GM12878 (cell line): Measurements from ENCODE around the gene SHB. TPM values are rescaled to one million over a fixed set of nuclear protein-coding genes. Genes with fewer than 3 reads are reported as not detected.

Experiments used
- ATAC-seq: fragments of 200-7000 bp; cut with Tn5 transposase; 3 replicates; pipeline ENCODE4 v1.9.1; 2020; ENCODE audit warnings: mild to moderate bottlenecking, moderate library complexity
- BruUV-seq: library from RNA; stranded (reverse); fragments of 400-500 nt; replicated peaks from 2 replicates; lab custom pipeline; 2021; lab: Mats Ljungman, UMichigan
- CTCF ChIA-PET: fragments of 300-600 bp; sonication (Branson Sonifier 250); formaldehyde crosslinking; extraction: SDS; loops from one replicate; lab custom pipeline; 2021; ENCODE audit warnings: inconsistent platforms; lab: Yijun Ruan, JAX
- POLR2A ChIA-PET: fragments of 350-600 bp; formaldehyde crosslinking; extraction: SDS; loops from one replicate; lab custom pipeline; 2021; ENCODE audit warnings: inconsistent platforms; lab: Charles Lee
- RAD21 ChIA-PET: fragments of 300-600 bp; sonication (Branson Sonifier 250); formaldehyde crosslinking; loops from one replicate; lab custom pipeline; 2023; ENCODE audit warnings: antibody characterized with exemption; ENCODE audit not compliant: unreplicated experiment; lab: Charles Lee
- SMC1A ChIA-PET: fragments of 300-600 bp; sonication (Branson Sonifier 250); formaldehyde crosslinking; loops from one replicate; lab custom pipeline; 2023; ENCODE audit not compliant: unreplicated experiment, uncharacterized antibody; lab: Charles Lee
- DNase-seq: peaks from one replicate; pipeline ENCODE4 v3.0.0-alpha.2; 2011; ENCODE audit warnings: low read depth, low spot score
- FAIRE-seq: peaks from 3 replicates; lab custom pipeline; 2011; peaks lifted over from hg19 to GRCh38; lab: Jason Lieb, UNC
- H2AFZ ChIP-seq: 2 replicates; pipeline ENCODE4 v1.6.0; 2011; ENCODE audit warnings: low read depth, low read length, control low read depth; ENCODE audit not compliant: control insufficient read depth
- H3K27ac ChIP-seq: 2 replicates; pipeline ENCODE4 v1.5.1; 2011; ENCODE audit warnings: control low read depth; ENCODE audit not compliant: control insufficient read depth, insufficient read depth
- H3K27me3 ChIP-seq, 2 experiments: replicated peaks in 1 of 2; 2 replicates each; pipeline versions ENCODE4 v1.6.0 to v1.6.1; 2011; ENCODE audit warnings: low read length in 1 of 2; ENCODE audit not compliant: control insufficient read depth in 2 of 2, insufficient read depth in 2 of 2
- H3K36me3 ChIP-seq, 2 experiments: 2 replicates each; pipeline ENCODE4 v1.5.1; 2011; ENCODE audit warnings: low read length in 1 of 2; ENCODE audit not compliant: control insufficient read depth in 2 of 2, insufficient read depth in 2 of 2
- H3K4me1 ChIP-seq: 2 replicates; pipeline ENCODE4 v1.6.1; 2011; ENCODE audit warnings: mild to moderate bottlenecking, low read length, moderate library complexity, mixed read lengths; ENCODE audit not compliant: control insufficient read depth, insufficient read depth
- H3K4me2 ChIP-seq: 2 replicates; pipeline ENCODE4 v1.6.0; 2011; ENCODE audit warnings: control low read depth; ENCODE audit not compliant: control insufficient read depth, insufficient read depth
- H3K4me3 ChIP-seq: fragments of 200-600 bp; sonication (generic); 2 replicates; pipeline ENCODE4 v1.5.1; 2016
- H3K79me2 ChIP-seq: 2 replicates; pipeline ENCODE4 v1.6.0; 2011; ENCODE audit warnings: low read length; ENCODE audit not compliant: control insufficient read depth, insufficient read depth
- H3K9ac ChIP-seq: 2 replicates; pipeline ENCODE4 v1.8.0; 2011; ENCODE audit warnings: low read length, control low read depth, mixed read lengths; ENCODE audit not compliant: control insufficient read depth, insufficient read depth
- H3K9me3 ChIP-seq: replicated peaks from 3 replicates; pipeline ENCODE4 v1.5.1; 2011; ENCODE audit warnings: mild to moderate bottlenecking, low read length; ENCODE audit not compliant: control insufficient read depth, insufficient read depth
- H4K20me1 ChIP-seq: 2 replicates; pipeline ENCODE4 v1.6.0; 2011; ENCODE audit not compliant: control insufficient read depth, insufficient read depth
- BACH1 ChIP-seq: fragments of 450-650 bp; IDR thresholded peaks from 2 replicates; pipeline ENCODE4 v1.6.1; 2017; ENCODE audit warnings: mild to moderate bottlenecking, borderline replicate concordance
- BRCA1 ChIP-seq: IDR thresholded peaks from 2 replicates; pipeline ENCODE4 v1.6.1; 2011; ENCODE audit warnings: low read depth, low read length, improper control_type of control experiment
- DPF2 ChIP-seq: fragments of 450-650 bp; IDR thresholded peaks from 2 replicates; pipeline ENCODE4 v1.6.1; 2017; ENCODE audit warnings: mild to moderate bottlenecking
- FOXM1 ChIP-seq: IDR thresholded peaks from 2 replicates; pipeline ENCODE4 v1.6.1; 2012; ENCODE audit warnings: low read depth, mild to moderate bottlenecking, inconsistent platforms, low read length, moderate library complexity
- HDAC2 ChIP-seq: fragments of 200-600 bp; sonication (generic); IDR thresholded peaks from 2 replicates; pipeline ENCODE4 v1.6.1; 2017
- MEF2B ChIP-seq: fragments of 450-650 bp; IDR thresholded peaks from 2 replicates; pipeline ENCODE4 v1.6.1; 2018; ENCODE audit warnings: mild to moderate bottlenecking, moderate library complexity; ENCODE audit not compliant: partially characterized antibody, poor library complexity, severe bottlenecking
- PRDM15 ChIP-seq: fragments of 450-650 bp; formaldehyde crosslinking; IDR thresholded peaks from 2 replicates; pipeline ENCODE4 v1.4.0; 2020; ENCODE audit warnings: mild to moderate bottlenecking, moderate library complexity
- SMAD5 ChIP-seq: IDR thresholded peaks from 2 replicates; pipeline ENCODE4 v1.6.1; 2016; ENCODE audit warnings: antibody characterized with exemption, low read depth
- ZNF217 ChIP-seq: fragments of 450-650 bp; IDR thresholded peaks from 2 replicates; pipeline ENCODE4 v1.6.1; 2017; ENCODE audit warnings: antibody characterized with exemption, mild to moderate bottlenecking
- ZNF592 ChIP-seq: fragments of 450-650 bp; IDR thresholded peaks from 2 replicates; pipeline ENCODE4 v1.6.1; 2017; ENCODE audit warnings: mild to moderate bottlenecking, moderate library complexity
- WGBS: methylation state at CpG from one replicate; pipeline ENCODE4 v1.1.6; 2016; ENCODE audit warnings: low lambda C conversion rate; ENCODE audit not compliant: insufficient replicate concordance, insufficient coverage; ENCODE audit errors: missing lambda C conversion rate; 5-methylcytosine and 5-hydroxymethylcytosine counted together
- in situ Hi-C: fragments of 300-500 bp; cut with MboI; formaldehyde crosslinking; loops from 9 replicates; pipeline ENCODE4 v1.14.3; 2018; ENCODE audit warnings: mixed read lengths
- intact Hi-C: fragments of 100-400 bp; cut with micrococcal nuclease; formaldehyde crosslinking; loops from one replicate; pipeline ENCODE4 v1.14.2; 2022; ENCODE audit not compliant: unreplicated experiment
- polyA plus RNA-seq, 11 experiments: library from polyadenylated mRNA; depleted of rRNA in 4 of 11; unstranded in 6 of 11; stranded (reverse) in 5 of 11; fragments of >200 nt; fragmentation: Nextera tagmentation in 4 of 11; fragmentation: Illumina TruSeq in 1 of 11; extraction: Ambion mirVana in 4 of 11; extraction: Trizol in 1 of 11; gene quantifications; 1 replicate in 1 of 11; 2 replicates in 10 of 11; pipeline versions ENCODE4 v1.2.1 to v1.2.3, GENCODE V29; 2011 to 2016; ENCODE audit warnings: inconsistent platforms in 2 of 11, missing spikeins in 2 of 11, low read depth in 1 of 11
- total RNA-seq, 4 experiments: library from RNA; depleted of rRNA in 3 of 4; stranded (reverse); fragments of >200 nt in 3 of 4; fragmentation: Illumina TruSeq in 1 of 4; extraction: Trizol in 1 of 4; gene quantifications; 2 replicates each; pipeline versions ENCODE4 v1.2.1 to v1.2.3, GENCODE V29; 2013 to 2021

Gene SHB
- total and polyA plus RNA-seq, 10 of the 15 experiments (the other 5 are each of a cell fraction or from before 2014, with no cell fraction given), result 0.29 to 6.2 (median 1.3) TPM

GRCh38 chr9:37968228-37968701 lies 100.8 kb downstream of the SHB start:
- ChIA-PET RAD21 (interaction anchor here (1.1 kb wide), 1 partner anchor 100 kb away, joined by 4 read pairs; no protein-coding TSS in a partner anchor), CTCF (no interaction called here), POLR2A (no interaction called here), SMC1A (interaction anchor here (0.8 to 2.9 kb wide), 6 partner anchors 9 to 99 kb away, joined by 3 to 8 read pairs (median 4); no protein-coding TSS in a partner anchor)
- intact Hi-C loops, result no loop called here
- no peak overlapping the region for H3K27ac ChIP-seq
- no peak overlapping the region for H2AFZ ChIP-seq
- H3K9ac ChIP-seq, result no peak overlapping the region
- no peaks in the 10 kb centered on the region for H3K79me2 ChIP-seq
- BruUV-seq, result no TSS peak
- no peaks in the 10 kb centered on the region; a peak in 1 of 4 replicates for H3K27me3 ChIP-seq
- no peaks in the 10 kb centered on the region for H3K9me3 ChIP-seq
- no peaks in the 10 kb centered on the region for H4K20me1 ChIP-seq
- H3K4me3 ChIP-seq, result no peak overlapping the region
- in situ Hi-C loops, result loop anchor here (5.0 kb wide), 1 partner anchor 51 kb away; no protein-coding TSS in a partner anchor
- peaks cover 3% of the 10 kb centered on the region; the same call in 1 of the 2 replicates for H3K4me1 ChIP-seq
- 44% methylated on average over 4 of the region's 4 CpGs for WGBS
- H3K36me3 ChIP-seq, result no peaks in the 10 kb centered on the region
- ATAC-seq (no peak), DNase-seq (no peak), FAIRE-seq (no peak)
- H3K4me2 ChIP-seq, result no peak overlapping the region
- TF ChIP-seq HDAC2 (no peak), MEF2B (no peak), DPF2 (no peak), BRCA1 (no peak), ZNF217 (no peak), FOXM1 (no peak), BACH1 (no peak)

- ChIA-PET POLR2A (interaction anchor here (1.7 kb wide), 1 partner anchor 66 kb away, joined by 3 read pairs; no protein-coding TSS in a partner anchor), RAD21 (interaction anchor here (0.8 to 1.4 kb wide), 2 partner anchors 12 to 56 kb away, joined by 4 read pairs; no protein-coding TSS in a partner anchor), SMC1A (interaction anchor here (0.8 to 2.9 kb wide), 6 partner anchors 10 to 100 kb away, joined by 3 to 9 read pairs (median 4); no protein-coding TSS in a partner anchor), CTCF (interaction anchor here (1.9 to 2.3 kb wide), 2 partner anchors 13 to 19 kb away, joined by 6 to 7 read pairs; no protein-coding TSS in a partner anchor)
- ATAC-seq, result no peak
- no peaks in the 10 kb centered on the region for H3K36me3 ChIP-seq
- FAIRE-seq, result no peak
- H3K4me2 ChIP-seq, result no peak overlapping the region
- DNase-seq, result no peak
- H3K27ac ChIP-seq, result no peak overlapping the region
- in situ Hi-C loops, result loop anchor here (5.0 kb wide), 1 partner anchor 50 kb away; no protein-coding TSS in a partner anchor
- no peaks in the 10 kb centered on the region; a peak in 1 of 4 replicates for H3K27me3 ChIP-seq
- no peaks in the 10 kb centered on the region for H3K9me3 ChIP-seq
- no peaks in the 10 kb centered on the region for H3K79me2 ChIP-seq
- no peak overlapping the region for H3K4me3 ChIP-seq
- H3K9ac ChIP-seq, result no peak overlapping the region
- H2AFZ ChIP-seq, result no peak overlapping the region
- peaks cover 3% of the 10 kb centered on the region; the same call in 1 of the 2 replicates for H3K4me1 ChIP-seq
- WGBS, result 65% methylated on average over 6 of the region's 6 CpGs
- intact Hi-C loops, result no loop called here
- BruUV-seq, result no TSS peak
- no peaks in the 10 kb centered on the region for H4K20me1 ChIP-seq
- TF ChIP-seq SMAD5 (no peak), ZNF592 (no peak), PRDM15 (CRISPR knock-in tag) (no peak)
Observed at GRCh38 chr9:37967761-37968080, 101.3 kb downstream of the SHB start.
